Transverse colon (tissue), 4 donors: ENCODE measurements around the gene PALLD.

Experiments used
- EP300 ChIP-seq: sonication (generic); formaldehyde crosslinking; IDR thresholded peaks from one replicate; pipeline ENCODE4 v1.6.1; 2017; ENCODE audit warnings: antibody characterized with exemption, low read depth
- POLR2A ChIP-seq: fragments of 450-650 bp; IDR thresholded peaks from one replicate; pipeline ENCODE4 v1.6.1; 2016; ENCODE audit warnings: antibody characterized with exemption, mild to moderate bottlenecking, moderate library complexity
- POLR2AphosphoS5 ChIP-seq, 3 donors: sonication (generic); formaldehyde crosslinking; IDR thresholded peaks; one replicate each; pipeline ENCODE4 v1.6.1; 2016; ENCODE audit warnings: antibody characterized with exemption in 3 of 3
- TF ChIP-seq, protein P1 (sequence below), 5 experiments: fragments of 200-600 bp in 3 of 5; fragments of 450-650 bp in 2 of 5; sonication (generic) in 3 of 5; IDR thresholded peaks; 1 replicate in 2 of 5; 2 replicates in 3 of 5; pipeline ENCODE4 v1.5.1; 2016 to 2017; ENCODE audit warnings: antibody characterized with exemption in 5 of 5, inconsistent platforms in 3 of 5, mild to moderate bottlenecking in 2 of 5, moderate library complexity in 1 of 5

DNA sequence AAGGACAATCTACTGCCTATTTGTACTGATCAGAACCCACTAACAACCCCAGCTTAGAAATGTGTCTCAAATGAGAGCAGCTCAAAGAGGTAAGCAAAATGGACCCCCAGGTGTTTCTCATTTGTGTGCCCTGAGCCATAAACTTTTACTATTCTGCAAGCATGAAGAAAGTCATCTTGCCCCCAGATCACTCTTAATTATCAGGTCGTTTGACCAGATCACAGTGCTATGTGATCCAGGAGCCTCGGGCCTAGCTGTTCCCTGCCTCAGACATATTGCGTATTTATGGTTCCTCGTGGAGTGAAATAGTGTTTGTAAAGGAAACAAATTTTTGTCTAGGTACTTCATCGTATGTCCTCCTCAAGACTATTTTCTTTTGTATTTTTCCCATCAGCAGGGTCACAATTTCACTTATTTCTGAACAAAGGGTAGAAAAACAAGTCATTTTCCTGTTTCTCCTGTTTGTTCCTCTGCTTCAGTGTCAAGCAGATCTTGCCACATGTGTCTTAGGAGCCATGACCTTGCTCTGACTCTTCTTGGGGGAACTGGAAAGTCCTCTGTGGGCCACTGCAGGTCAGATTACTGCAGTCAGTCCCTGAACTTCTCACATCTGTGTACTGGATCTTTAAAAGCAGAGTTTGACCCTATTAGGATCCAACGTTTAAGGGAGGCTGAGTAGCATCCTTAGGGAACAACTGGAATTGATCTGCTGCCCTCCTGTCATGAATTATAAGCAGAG, 194.9 kb downstream of the PALLD start:
- TF ChIP-seq, protein P1, sequence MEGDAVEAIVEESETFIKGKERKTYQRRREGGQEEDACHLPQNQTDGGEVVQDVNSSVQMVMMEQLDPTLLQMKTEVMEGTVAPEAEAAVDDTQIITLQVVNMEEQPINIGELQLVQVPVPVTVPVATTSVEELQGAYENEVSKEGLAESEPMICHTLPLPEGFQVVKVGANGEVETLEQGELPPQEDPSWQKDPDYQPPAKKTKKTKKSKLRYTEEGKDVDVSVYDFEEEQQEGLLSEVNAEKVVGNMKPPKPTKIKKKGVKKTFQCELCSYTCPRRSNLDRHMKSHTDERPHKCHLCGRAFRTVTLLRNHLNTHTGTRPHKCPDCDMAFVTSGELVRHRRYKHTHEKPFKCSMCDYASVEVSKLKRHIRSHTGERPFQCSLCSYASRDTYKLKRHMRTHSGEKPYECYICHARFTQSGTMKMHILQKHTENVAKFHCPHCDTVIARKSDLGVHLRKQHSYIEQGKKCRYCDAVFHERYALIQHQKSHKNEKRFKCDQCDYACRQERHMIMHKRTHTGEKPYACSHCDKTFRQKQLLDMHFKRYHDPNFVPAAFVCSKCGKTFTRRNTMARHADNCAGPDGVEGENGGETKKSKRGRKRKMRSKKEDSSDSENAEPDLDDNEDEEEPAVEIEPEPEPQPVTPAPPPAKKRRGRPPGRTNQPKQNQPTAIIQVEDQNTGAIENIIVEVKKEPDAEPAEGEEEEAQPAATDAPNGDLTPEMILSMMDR (IDR thresholded peaks at IDR 0.05), result no peak
- TF ChIP-seq POLR2A (no peak), EP300 (no peak), POLR2AphosphoS5 (IDR thresholded peaks at IDR 0.05) (no peak)
